ENCODE results near the gene ANKRD40CL.

The ANKRD40CL gene

GRCh38 chr17:50715471-50715870, 51.8 kb downstream of the ANKRD40CL start:
- DNase-seq (ENCODE audit: low read depth), result no peak

GRCh38 chr17:50712641-50713040, 54.7 kb downstream of the ANKRD40CL start:
- DNase-seq (ENCODE audit: low read depth), result no peak

Data from stimulated activated CD8-positive, alpha-beta memory T cell treated with anti-CD3 and anti-CD28 coated beads, Interleukin-12 subunit alpha, Interleukin-12 subunit beta, amount 100 ng/mL, for 4 hours (primary cell).